NT2/D1 (cell line): ENCODE data around the gene FYCO1.

ENCODE experiments used
- SUZ12 ChIP-seq: IDR thresholded peaks from 2 replicates; pipeline ENCODE4 v1.6.1; 2011; ENCODE audit not compliant: insufficient read length, insufficient read depth; ENCODE audit errors: extremely low read depth
- YY1 ChIP-seq: IDR thresholded peaks from 2 replicates; pipeline ENCODE4 v1.6.1; 2011; ENCODE audit not compliant: insufficient read length, insufficient read depth
- ZNF274 ChIP-seq: IDR thresholded peaks from 2 replicates; pipeline ENCODE4 v1.6.1; 2011; ENCODE audit warnings: mild to moderate bottlenecking, low read depth, low read length

DNA sequence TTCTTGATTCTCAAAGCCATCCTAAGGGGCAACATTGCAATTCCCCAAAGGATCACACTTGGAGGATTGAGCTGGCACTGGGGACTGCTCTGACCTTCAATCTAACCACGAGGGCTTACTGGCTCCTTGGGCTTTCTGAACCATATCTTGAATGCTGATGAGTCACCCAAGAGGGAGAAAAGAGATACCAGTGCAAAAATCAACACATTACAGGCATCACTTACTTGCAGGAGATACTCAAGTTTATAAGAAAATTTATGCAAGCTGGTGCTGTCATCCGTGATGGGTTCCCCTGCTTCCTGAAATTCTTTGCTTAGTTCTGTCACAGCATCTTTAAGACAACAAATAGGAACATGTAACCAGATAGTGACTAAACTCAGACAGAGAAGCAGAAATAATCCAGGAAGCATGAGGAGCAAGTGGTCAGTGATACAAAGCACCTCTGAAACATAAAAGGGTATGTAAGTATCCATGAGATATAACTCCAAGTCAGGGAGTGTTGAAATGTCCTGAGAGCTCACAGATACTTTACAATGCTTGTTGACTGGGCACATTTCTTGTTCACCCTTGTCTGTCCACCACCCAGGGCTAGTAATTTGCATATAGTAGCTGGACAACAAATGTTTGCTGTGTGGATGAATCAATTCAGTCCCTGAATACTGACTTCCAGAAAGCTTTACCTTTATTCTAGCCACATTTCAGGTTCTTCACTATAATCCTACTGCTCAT, 14.1 kb downstream of the FYCO1 start:
- TF ChIP-seq ZNF274 (no peak), YY1 (no peak), SUZ12 (no peak)
